ENCODE results near the gene SUFU. TPM values are rescaled to one million over a fixed set of nuclear protein-coding genes. Genes with fewer than 3 reads are reported as not detected.

SUFU gene
- total and polyA plus RNA-seq, 2 of the 13 experiments (the other 11 are each of a cell fraction or from before 2014, with no cell fraction given): 2.9 to 5.5 TPM

DNA sequence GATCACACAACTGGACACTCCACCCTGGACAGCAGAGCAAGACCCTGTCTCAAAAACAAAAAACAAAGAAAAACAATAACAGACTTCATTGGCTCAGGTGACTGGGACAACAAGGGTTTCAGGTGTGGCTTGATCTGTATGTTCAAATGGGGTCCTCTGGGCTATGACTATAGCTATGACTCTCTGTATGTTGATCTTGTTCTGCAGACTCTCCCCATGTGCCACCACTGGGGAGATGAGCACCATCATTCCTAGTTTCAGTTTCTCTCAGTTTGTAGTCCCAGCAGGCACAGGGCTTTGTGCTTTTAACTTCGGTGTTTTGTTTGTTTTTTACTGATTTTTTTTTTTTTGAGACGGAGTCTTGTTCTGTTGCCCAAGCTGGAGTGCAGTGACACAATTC is 53.8 kb downstream of the SUFU start:
- Histone ChIP-seq H3K27ac (ENCODE audit: extremely low read length, insufficient read depth, low read length) (no peak overlapping the region), H3K79me2 (ENCODE audit: insufficient read depth, low read length) (no peaks in the 10 kb centered on the region), H3K4me1 (ENCODE audit: insufficient read depth, low read length) (peaks cover 12% of the 10 kb centered on the region), H3K4me2 (ENCODE audit: low read depth, low read length) (no peak overlapping the region), H3K27me3 (ENCODE audit: control insufficient read depth in 1 of 2, insufficient read depth in 2 of 2, low read length in 2 of 2) (no peaks in the 10 kb centered on the region), H4K20me1 (ENCODE audit: insufficient read depth, low read length) (no peaks in the 10 kb centered on the region), H3K4me3 (replicated peaks in 1 of 3; ENCODE audit: insufficient read depth in 1 of 3, low read depth in 2 of 3, low read length in 3 of 3) (no peak overlapping the region), H3K9me3 (ENCODE audit: low read length) (no peaks in the 10 kb centered on the region), H2AFZ (ENCODE audit: low read length) (no peak overlapping the region), H3K36me3 (replicated peaks in 1 of 2; ENCODE audit: control insufficient read depth in 1 of 2, insufficient read depth in 2 of 2, low read length in 2 of 2) (no peaks in the 10 kb centered on the region), H3K9ac (ENCODE audit: insufficient read depth, low read depth, low read length) (no peak overlapping the region)
- BruUV-seq (replicated peaks): no TSS peak
- intact Hi-C loops (cut with micrococcal nuclease; ENCODE audit: unreplicated experiment): no loop called here
- DNase-seq (ENCODE audit: low spot score): no peak
- WGBS (ENCODE audit: low lambda C conversion rate): 44% methylated on average over 2 of the region's 2 CpGs
- in situ Hi-C loops (cut with HindIII; ENCODE audit: extremely low pct_ligation_motif_present, low pct_unique_long_range_greater_than_20kb): no loop called here
- ChIA-PET POLR2A (no interaction called here), CTCF (ENCODE audit: low intra/inter-chr PET ratio, low total read pairs) (no interaction called here)
- TF ChIP-seq AKAP8 (CRISPR knock-in tag; IDR thresholded peaks at IDR 0.05) (no peak), RORA (CRISPR knock-in tag; IDR thresholded peaks at IDR 0.05) (no peak), PHF5A (CRISPR knock-in tag; IDR thresholded peaks at IDR 0.05; ENCODE audit: low read depth, unreplicated experiment) (no peak), ZNF329 (CRISPR knock-in tag; IDR thresholded peaks at IDR 0.05; ENCODE audit: low read depth) (peak; percentile 94), ZNF556 (CRISPR knock-in tag; IDR thresholded peaks at IDR 0.05; ENCODE audit: borderline replicate concordance) (no peak), SALL1 (CRISPR knock-in tag; IDR thresholded peaks at IDR 0.05) (no peak), YEATS2 (CRISPR knock-in tag; IDR thresholded peaks at IDR 0.05; ENCODE audit: borderline replicate concordance) (no peak)
- no peak for FAIRE-seq
- ATAC-seq: 0 out of 3 replicates have a peak, but pooled peaks have one; percentile 25

DNA sequence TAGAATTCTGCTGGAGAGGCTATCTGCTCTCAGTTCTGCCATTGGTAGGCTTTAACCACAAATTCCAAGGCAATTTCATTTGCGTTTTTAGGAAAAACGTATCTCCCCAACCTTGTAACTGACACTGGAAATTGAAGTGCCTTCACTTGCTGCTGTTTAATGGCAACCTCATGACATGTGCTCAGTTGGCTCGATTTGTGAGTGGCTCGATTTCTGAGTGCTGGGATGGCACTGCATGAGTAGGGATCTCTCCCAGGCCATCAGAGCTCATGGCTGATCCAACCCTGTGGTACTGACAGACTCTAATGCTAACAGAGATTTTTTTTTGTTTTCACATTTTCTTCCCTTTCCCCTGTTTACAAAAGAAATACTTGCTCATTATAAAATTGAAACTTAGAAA is 56.0 kb downstream of the SUFU start:
- ChIA-PET POLR2A (no interaction called here), CTCF (ENCODE audit: low intra/inter-chr PET ratio, low total read pairs) (no interaction called here)
- H4K20me1 ChIP-seq (ENCODE audit: insufficient read depth, low read length): no peaks in the 10 kb centered on the region
- no peaks in the 10 kb centered on the region for H3K9me3 ChIP-seq (ENCODE audit: low read length)
- BruUV-seq (replicated peaks): no TSS peak
- in situ Hi-C loops (cut with HindIII; ENCODE audit: extremely low pct_ligation_motif_present, low pct_unique_long_range_greater_than_20kb) (no loop called here), intact Hi-C loops (cut with micrococcal nuclease; ENCODE audit: unreplicated experiment) (no loop called here)
- no peaks in the 10 kb centered on the region for H3K36me3 ChIP-seq (replicated peaks in 1 of 2; ENCODE audit: control insufficient read depth in 1 of 2, insufficient read depth in 2 of 2, low read length in 2 of 2)
- no peak overlapping the region for H3K4me3 ChIP-seq (replicated peaks in 1 of 3; ENCODE audit: insufficient read depth in 1 of 3, low read depth in 2 of 3, low read length in 3 of 3)
- H3K4me2 ChIP-seq (ENCODE audit: low read depth, low read length): no peak overlapping the region
- no peak overlapping the region for H3K9ac ChIP-seq (ENCODE audit: insufficient read depth, low read depth, low read length)
- ATAC-seq: no peak
- WGBS (ENCODE audit: low lambda C conversion rate): 91% methylated on average over 4 of the region's 4 CpGs
- H3K79me2 ChIP-seq (ENCODE audit: insufficient read depth, low read length): no peaks in the 10 kb centered on the region
- no peak for FAIRE-seq
- no peak for DNase-seq (ENCODE audit: low spot score)
- H2AFZ ChIP-seq (ENCODE audit: low read length): no peak overlapping the region
- peaks cover 12% of the 10 kb centered on the region for H3K4me1 ChIP-seq (ENCODE audit: insufficient read depth, low read length)
- no peaks in the 10 kb centered on the region for H3K27me3 ChIP-seq (ENCODE audit: control insufficient read depth in 1 of 2, insufficient read depth in 2 of 2, low read length in 2 of 2)
- H3K27ac ChIP-seq (ENCODE audit: extremely low read length, insufficient read depth, low read length): no peak overlapping the region
- TF ChIP-seq MYC (CRISPR knock-in tag; IDR thresholded peaks at IDR 0.05; ENCODE audit: borderline replicate concordance): no peak
- TF ChIP-seq, protein P1, sequence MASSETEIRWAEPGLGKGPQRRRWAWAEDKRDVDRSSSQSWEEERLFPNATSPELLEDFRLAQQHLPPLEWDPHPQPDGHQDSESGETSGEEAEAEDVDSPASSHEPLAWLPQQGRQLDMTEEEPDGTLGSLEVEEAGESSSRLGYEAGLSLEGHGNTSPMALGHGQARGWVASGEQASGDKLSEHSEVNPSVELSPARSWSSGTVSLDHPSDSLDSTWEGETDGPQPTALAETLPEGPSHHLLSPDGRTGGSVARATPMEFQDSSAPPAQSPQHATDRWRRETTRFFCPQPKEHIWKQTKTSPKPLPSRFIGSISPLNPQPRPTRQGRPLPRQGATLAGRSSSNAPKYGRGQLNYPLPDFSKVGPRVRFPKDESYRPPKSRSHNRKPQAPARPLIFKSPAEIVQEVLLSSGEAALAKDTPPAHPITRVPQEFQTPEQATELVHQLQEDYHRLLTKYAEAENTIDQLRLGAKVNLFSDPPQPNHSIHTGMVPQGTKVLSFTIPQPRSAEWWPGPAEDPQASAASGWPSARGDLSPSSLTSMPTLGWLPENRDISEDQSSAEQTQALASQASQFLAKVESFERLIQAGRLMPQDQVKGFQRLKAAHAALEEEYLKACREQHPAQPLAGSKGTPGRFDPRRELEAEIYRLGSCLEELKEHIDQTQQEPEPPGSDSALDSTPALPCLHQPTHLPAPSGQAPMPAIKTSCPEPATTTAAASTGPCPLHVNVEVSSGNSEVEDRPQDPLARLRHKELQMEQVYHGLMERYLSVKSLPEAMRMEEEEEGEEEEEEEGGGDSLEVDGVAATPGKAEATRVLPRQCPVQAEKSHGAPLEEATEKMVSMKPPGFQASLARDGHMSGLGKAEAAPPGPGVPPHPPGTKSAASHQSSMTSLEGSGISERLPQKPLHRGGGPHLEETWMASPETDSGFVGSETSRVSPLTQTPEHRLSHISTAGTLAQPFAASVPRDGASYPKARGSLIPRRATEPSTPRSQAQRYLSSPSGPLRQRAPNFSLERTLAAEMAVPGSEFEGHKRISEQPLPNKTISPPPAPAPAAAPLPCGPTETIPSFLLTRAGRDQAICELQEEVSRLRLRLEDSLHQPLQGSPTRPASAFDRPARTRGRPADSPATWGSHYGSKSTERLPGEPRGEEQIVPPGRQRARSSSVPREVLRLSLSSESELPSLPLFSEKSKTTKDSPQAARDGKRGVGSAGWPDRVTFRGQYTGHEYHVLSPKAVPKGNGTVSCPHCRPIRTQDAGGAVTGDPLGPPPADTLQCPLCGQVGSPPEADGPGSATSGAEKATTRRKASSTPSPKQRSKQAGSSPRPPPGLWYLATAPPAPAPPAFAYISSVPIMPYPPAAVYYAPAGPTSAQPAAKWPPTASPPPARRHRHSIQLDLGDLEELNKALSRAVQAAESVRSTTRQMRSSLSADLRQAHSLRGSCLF (CRISPR knock-in tag; IDR thresholded peaks at IDR 0.05; ENCODE audit: borderline replicate concordance): no peak
- TF ChIP-seq, protein P2, sequence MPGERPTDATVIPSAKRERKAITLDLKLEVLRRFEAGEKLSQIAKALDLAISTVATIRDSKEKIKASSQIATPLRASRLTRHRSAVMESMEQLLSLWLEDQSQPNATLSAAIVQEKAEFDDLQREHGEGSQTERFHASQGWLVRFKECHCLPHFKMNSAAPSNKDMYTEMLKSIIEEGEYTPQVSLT (CRISPR knock-in tag; IDR thresholded peaks at IDR 0.05; ENCODE audit: borderline replicate concordance, low read depth): no peak
- TF ChIP-seq, protein P3, sequence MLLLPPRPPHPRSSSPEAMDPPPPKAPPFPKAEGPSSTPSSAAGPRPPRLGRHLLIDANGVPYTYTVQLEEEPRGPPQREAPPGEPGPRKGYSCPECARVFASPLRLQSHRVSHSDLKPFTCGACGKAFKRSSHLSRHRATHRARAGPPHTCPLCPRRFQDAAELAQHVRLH (CRISPR knock-in tag; IDR thresholded peaks at IDR 0.05; ENCODE audit: borderline replicate concordance, low read depth): no peak
- TF ChIP-seq SAFB2 (CRISPR knock-in tag; IDR thresholded peaks at IDR 0.05; ENCODE audit: borderline replicate concordance, low read depth): no peak

Data from HepG2 (cell line).